Osteocyte (in vitro differentiated cells): ENCODE measurements around the gene ARHGEF25. TPM values are rescaled to one million over a fixed set of nuclear protein-coding genes. Genes with fewer than 3 reads are reported as not detected.

Experiments used
- DNase-seq: peaks from one replicate; pipeline ENCODE4 v3.0.0; 2021; ENCODE audit warnings: mixed read lengths; ENCODE audit not compliant: unreplicated experiment; ENCODE audit errors: extremely low spot score
- H3K27ac Mint-ChIP-seq: one replicate; pipeline ENCODE4 v1.8.0; 2021; ENCODE audit warnings: mild to moderate bottlenecking, mixed read lengths; ENCODE audit not compliant: unreplicated experiment
- H3K27me3 Mint-ChIP-seq: one replicate; pipeline ENCODE4 v1.8.0; 2021; ENCODE audit warnings: mixed read lengths; ENCODE audit not compliant: unreplicated experiment
- H3K36me3 Mint-ChIP-seq: one replicate; pipeline ENCODE4 v1.8.0; 2021; ENCODE audit warnings: mixed read lengths; ENCODE audit not compliant: unreplicated experiment
- H3K4me1 Mint-ChIP-seq: one replicate; pipeline ENCODE4 v1.8.0; 2021; ENCODE audit warnings: mixed read lengths; ENCODE audit not compliant: unreplicated experiment
- H3K4me3 Mint-ChIP-seq: one replicate; pipeline ENCODE4 v1.8.0; 2021; ENCODE audit warnings: mild to moderate bottlenecking, moderate library complexity, mixed read lengths; ENCODE audit not compliant: unreplicated experiment
- H3K9me3 Mint-ChIP-seq: one replicate; pipeline ENCODE4 v1.8.0; 2021; ENCODE audit warnings: mixed read lengths; ENCODE audit not compliant: unreplicated experiment
- CTCF ChIP-seq: fragments of 200-600 bp; sonication (generic); IDR thresholded peaks from 2 replicates; pipeline ENCODE4 v1.5.0; 2021; ENCODE audit warnings: antibody characterized with exemption, mild to moderate bottlenecking, moderate library complexity
- total RNA-seq: library from RNA; stranded (reverse); gene quantifications from 2 replicates; pipeline ENCODE4 v1.2.1, GENCODE V29; 2021

ARHGEF25 gene
- total RNA-seq, 1 donor from 2014 or later, result 27.6 TPM

GRCh38 chr12:57606399-57606798 lies 4.8 kb upstream of the ARHGEF25 start:
- peaks cover 42% of the 10 kb centered on the region for H3K4me1 Mint-ChIP-seq
- H3K27ac Mint-ChIP-seq, result no peak overlapping the region
- no peak for DNase-seq
- H3K27me3 Mint-ChIP-seq, result peaks cover 2% of the 10 kb centered on the region
- no peak for TF ChIP-seq CTCF
- H3K9me3 Mint-ChIP-seq, result no peaks in the 10 kb centered on the region
- peaks cover 13% of the 10 kb centered on the region for H3K36me3 Mint-ChIP-seq
- H3K4me3 Mint-ChIP-seq, result no peak overlapping the region

GRCh38 chr12:57606821-57607220 lies 4.4 kb upstream of the ARHGEF25 start:
- no peak for TF ChIP-seq CTCF
- Mint-ChIP-seq H3K9me3 (no peaks in the 10 kb centered on the region), H3K36me3 (peaks cover 9% of the 10 kb centered on the region), H3K27ac (no peak overlapping the region), H3K27me3 (peaks cover 2% of the 10 kb centered on the region), H3K4me3 (no peak overlapping the region), H3K4me1 (peaks cover 42% of the 10 kb centered on the region)
- DNase-seq, result no peak

GRCh38 chr12:57607958-57608663 lies 3.1 kb upstream of the ARHGEF25 start:
- no peak for TF ChIP-seq CTCF
- Mint-ChIP-seq H3K36me3 (no peaks in the 10 kb centered on the region), H3K4me3 (no peak overlapping the region), H3K9me3 (no peaks in the 10 kb centered on the region), H3K27me3 (peaks cover 2% of the 10 kb centered on the region), H3K4me1 (peaks cover 47% of the 10 kb centered on the region), H3K27ac (no peak overlapping the region)
- DNase-seq, result no peak

GRCh38 chr12:57609101-57609780 lies 2.0 kb upstream of the ARHGEF25 start:
- peaks cover 1% of the 10 kb centered on the region for H3K36me3 Mint-ChIP-seq
- H3K27ac Mint-ChIP-seq, result peak overlapping the region; percentile 28
- H3K9me3 Mint-ChIP-seq, result no peaks in the 10 kb centered on the region
- no peak for DNase-seq
- H3K4me1 Mint-ChIP-seq, result peaks cover 36% of the 10 kb centered on the region
- peaks cover 2% of the 10 kb centered on the region for H3K27me3 Mint-ChIP-seq
- no peak overlapping the region for H3K4me3 Mint-ChIP-seq
- no peak for TF ChIP-seq CTCF

- Mint-ChIP-seq H3K27ac (peak overlapping the region; percentile 31), H3K9me3 (no peaks in the 10 kb centered on the region), H3K4me1 (peaks cover 32% of the 10 kb centered on the region), H3K36me3 (peaks cover 4% of the 10 kb centered on the region), H3K4me3 (peak overlapping the region; percentile 69), H3K27me3 (peaks cover 2% of the 10 kb centered on the region)
- DNase-seq, result no peak
- TF ChIP-seq CTCF, result no peak
Observed at GRCh38 chr12:57609781-57610553, 1.3 kb upstream of the ARHGEF25 start.
